Large intestine (tissue), 3 donors: ENCODE measurements around the gene CFAP100. TPM values are rescaled to one million over a fixed set of nuclear protein-coding genes. Genes with fewer than 3 reads are reported as not detected.

Experiments
- DNase-seq, 2 donors: peaks; one replicate each; pipeline versions ENCODE4 v3.0.0 to v3.0.0-alpha.2; 2013
- H3K27ac ChIP-seq: one replicate; pipeline ENCODE4 v1.5.1; 2013; ENCODE audit warnings: low read length
- H3K27me3 ChIP-seq: 2 replicates; pipeline ENCODE4 v1.6.1; 2013; ENCODE audit warnings: low read length; ENCODE audit not compliant: control insufficient read depth, insufficient read depth
- H3K36me3 ChIP-seq: 2 replicates; pipeline ENCODE4 v1.6.1; 2013; ENCODE audit warnings: low read length; ENCODE audit not compliant: control insufficient read depth, insufficient read depth
- H3K4me1 ChIP-seq: one replicate; pipeline ENCODE4 v1.6.1; 2013; ENCODE audit warnings: low read length; ENCODE audit not compliant: control insufficient read depth, insufficient read depth
- H3K4me3 ChIP-seq: one replicate; pipeline ENCODE4 v1.5.1; 2013; ENCODE audit warnings: low read length
- H3K9me3 ChIP-seq: one replicate; pipeline ENCODE4 v1.6.1; 2013; ENCODE audit warnings: mild to moderate bottlenecking, low read depth, low read length, moderate library complexity; ENCODE audit not compliant: control insufficient read depth
- WGBS: methylation state at CpG from one replicate; pipeline ENCODE4 v1.1.5; 2013; ENCODE audit warnings: low lambda C conversion rate; ENCODE audit not compliant: insufficient coverage; 5-methylcytosine and 5-hydroxymethylcytosine counted together
- polyA plus RNA-seq: library from polyadenylated mRNA; unstranded; fragments of 120-200 nt; gene quantifications from one replicate; pipeline ENCODE4 v1.2.1, GENCODE V29; 2013

CFAP100 gene
- polyA plus RNA-seq, 1 donor, result 0.45 TPM

- no CpG with 5 or more reads among the region's 10 CpGs for WGBS
- no peak for DNase-seq
- peaks cover 8% of the 10 kb centered on the region for H3K4me1 ChIP-seq
- no peak overlapping the region for H3K4me3 ChIP-seq
- H3K9me3 ChIP-seq, result peaks cover 3% of the 10 kb centered on the region
- no peak overlapping the region for H3K27ac ChIP-seq
- no peaks in the 10 kb centered on the region for H3K36me3 ChIP-seq
- H3K27me3 ChIP-seq, result no peaks in the 10 kb centered on the region
Observed at GRCh38 chr3:126351086-126351770, 43.5 kb upstream of the CFAP100 start.

GRCh38 chr3:126351771-126352475 is 42.8 kb upstream of the CFAP100 start:
- H3K9me3 ChIP-seq, result peaks cover 6% of the 10 kb centered on the region
- H3K4me1 ChIP-seq, result peaks cover 12% of the 10 kb centered on the region
- H3K4me3 ChIP-seq, result no peak overlapping the region
- no CpG with 5 or more reads among the region's 18 CpGs for WGBS
- peaks cover 4% of the 10 kb centered on the region for H3K27me3 ChIP-seq
- DNase-seq, result no peak
- H3K36me3 ChIP-seq, result no peaks in the 10 kb centered on the region
- no peak overlapping the region for H3K27ac ChIP-seq

DNA sequence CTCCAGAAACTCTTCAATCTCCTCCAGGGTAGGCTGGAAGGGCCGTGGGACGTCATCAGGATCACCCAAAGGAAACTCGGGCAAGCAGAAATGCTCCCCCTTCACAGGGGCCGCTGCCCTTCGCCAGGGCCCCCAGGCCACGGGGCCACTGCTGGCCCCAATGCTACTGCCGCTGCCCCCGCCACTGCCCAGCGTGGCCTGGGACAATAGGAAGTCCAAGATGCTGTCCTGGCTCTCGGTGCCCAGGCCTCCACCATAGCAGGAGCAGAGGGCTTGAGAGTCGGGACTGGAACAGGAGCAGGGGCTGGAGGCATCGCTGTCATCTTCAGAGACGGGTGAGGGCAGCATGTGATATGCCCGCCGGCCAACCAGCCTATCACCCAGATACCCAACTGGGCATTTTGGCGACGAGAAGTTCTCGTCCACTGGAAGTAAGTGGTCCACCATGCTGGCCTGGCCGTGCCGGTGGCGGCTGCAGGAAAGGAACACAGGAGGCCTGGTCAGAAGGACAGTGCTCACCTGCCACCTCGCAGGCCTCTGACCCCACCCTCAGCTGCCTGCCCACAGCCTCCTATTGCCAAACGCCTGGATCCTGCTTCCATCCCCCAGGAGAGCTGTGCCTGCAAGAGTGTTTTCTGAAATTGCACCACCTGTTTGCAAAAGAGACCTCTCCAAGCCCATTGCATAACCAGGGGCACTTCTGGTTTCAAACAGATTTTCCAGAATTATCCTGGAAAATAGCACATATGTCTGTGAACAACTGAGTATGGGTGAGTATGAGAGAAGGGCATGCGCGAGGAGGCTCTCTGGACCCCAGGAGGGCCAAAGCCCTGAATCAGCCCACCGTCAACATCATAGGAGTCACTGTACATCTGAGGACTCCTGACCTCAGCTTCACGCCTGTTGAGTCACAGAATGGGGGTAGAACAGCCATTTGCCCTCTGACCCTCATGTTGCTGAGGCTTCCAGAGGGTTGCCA is 41.9 kb upstream of the CFAP100 start:
- Histone ChIP-seq H3K27ac (no peak overlapping the region), H3K4me1 (peaks cover 15% of the 10 kb centered on the region), H3K27me3 (peaks cover 7% of the 10 kb centered on the region), H3K36me3 (no peaks in the 10 kb centered on the region), H3K9me3 (peaks cover 6% of the 10 kb centered on the region), H3K4me3 (no peak overlapping the region)
- no CpG with 5 or more reads among the region's 27 CpGs for WGBS
- DNase-seq, result no peak

DNA sequence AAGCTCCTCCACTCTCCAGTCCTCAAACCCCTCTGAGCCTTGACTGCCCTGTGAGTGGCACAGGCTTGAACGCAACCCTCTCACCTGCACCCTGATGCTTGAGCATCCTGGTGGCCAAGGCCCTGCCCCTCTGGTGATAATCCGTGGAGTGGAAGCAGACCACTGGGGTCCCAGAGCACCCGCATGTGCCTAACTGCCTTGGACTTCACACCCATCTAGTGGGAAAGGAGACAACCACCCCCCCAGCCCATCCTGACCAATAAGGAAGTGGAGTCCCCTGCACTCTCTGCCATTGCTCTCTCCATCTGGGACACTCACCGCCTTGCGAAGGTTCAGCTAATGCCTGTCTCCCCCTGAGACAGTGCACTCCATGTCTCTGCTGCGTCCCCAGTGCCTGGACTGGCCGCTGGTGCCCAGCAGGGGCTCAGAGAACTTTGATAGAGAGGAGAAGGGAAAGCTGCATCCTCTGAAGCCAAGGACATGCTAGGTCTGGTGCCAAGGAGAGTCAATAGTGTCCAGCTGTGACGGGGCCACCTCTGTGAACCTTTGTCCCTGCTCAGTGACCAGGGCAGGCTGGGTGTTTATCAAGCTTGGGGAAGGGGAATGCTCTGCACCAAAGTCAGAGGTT is 40.9 kb upstream of the CFAP100 start:
- Histone ChIP-seq H3K27ac (no peak overlapping the region), H3K4me3 (no peak overlapping the region), H3K27me3 (peaks cover 17% of the 10 kb centered on the region), H3K36me3 (no peaks in the 10 kb centered on the region), H3K4me1 (peaks cover 19% of the 10 kb centered on the region), H3K9me3 (peaks cover 6% of the 10 kb centered on the region)
- no peak for DNase-seq
- no CpG with 5 or more reads among the region's 8 CpGs for WGBS

- no peak overlapping the region for H3K27ac ChIP-seq
Observed at GRCh38 chr3:126354776-126355175, 39.9 kb upstream of the CFAP100 start.

GRCh38 chr3:126355251-126355650 is 39.5 kb upstream of the CFAP100 start:
- H3K4me1 ChIP-seq, result peaks cover 19% of the 10 kb centered on the region
- H3K9me3 ChIP-seq, result peaks cover 6% of the 10 kb centered on the region
- H3K4me3 ChIP-seq, result peak overlapping the region; percentile 51
- no CpG with 5 or more reads among the region's 3 CpGs for WGBS
- peak in 1 of 2 donors; percentile 39 for DNase-seq
- H3K27me3 ChIP-seq, result peaks cover 30% of the 10 kb centered on the region
- peak overlapping the region; percentile 9 for H3K27ac ChIP-seq
- H3K36me3 ChIP-seq, result no peaks in the 10 kb centered on the region

More at GRCh38 chr3:126354776-126355175, 39.9 kb upstream of the CFAP100 start:
- no peaks in the 10 kb centered on the region for H3K36me3 ChIP-seq
- WGBS, result no CpG with 5 or more reads among the region's 7 CpGs
- H3K4me3 ChIP-seq, result no peak overlapping the region
- peaks cover 26% of the 10 kb centered on the region for H3K27me3 ChIP-seq
- peaks cover 6% of the 10 kb centered on the region for H3K9me3 ChIP-seq
- DNase-seq, result no peak
- peaks cover 19% of the 10 kb centered on the region for H3K4me1 ChIP-seq

GRCh38 chr3:126355777-126356372 is 38.8 kb upstream of the CFAP100 start:
- H3K27ac ChIP-seq, result peak overlapping the region; percentile 13
- WGBS, result no CpG with 5 or more reads among the region's 32 CpGs

DNA sequence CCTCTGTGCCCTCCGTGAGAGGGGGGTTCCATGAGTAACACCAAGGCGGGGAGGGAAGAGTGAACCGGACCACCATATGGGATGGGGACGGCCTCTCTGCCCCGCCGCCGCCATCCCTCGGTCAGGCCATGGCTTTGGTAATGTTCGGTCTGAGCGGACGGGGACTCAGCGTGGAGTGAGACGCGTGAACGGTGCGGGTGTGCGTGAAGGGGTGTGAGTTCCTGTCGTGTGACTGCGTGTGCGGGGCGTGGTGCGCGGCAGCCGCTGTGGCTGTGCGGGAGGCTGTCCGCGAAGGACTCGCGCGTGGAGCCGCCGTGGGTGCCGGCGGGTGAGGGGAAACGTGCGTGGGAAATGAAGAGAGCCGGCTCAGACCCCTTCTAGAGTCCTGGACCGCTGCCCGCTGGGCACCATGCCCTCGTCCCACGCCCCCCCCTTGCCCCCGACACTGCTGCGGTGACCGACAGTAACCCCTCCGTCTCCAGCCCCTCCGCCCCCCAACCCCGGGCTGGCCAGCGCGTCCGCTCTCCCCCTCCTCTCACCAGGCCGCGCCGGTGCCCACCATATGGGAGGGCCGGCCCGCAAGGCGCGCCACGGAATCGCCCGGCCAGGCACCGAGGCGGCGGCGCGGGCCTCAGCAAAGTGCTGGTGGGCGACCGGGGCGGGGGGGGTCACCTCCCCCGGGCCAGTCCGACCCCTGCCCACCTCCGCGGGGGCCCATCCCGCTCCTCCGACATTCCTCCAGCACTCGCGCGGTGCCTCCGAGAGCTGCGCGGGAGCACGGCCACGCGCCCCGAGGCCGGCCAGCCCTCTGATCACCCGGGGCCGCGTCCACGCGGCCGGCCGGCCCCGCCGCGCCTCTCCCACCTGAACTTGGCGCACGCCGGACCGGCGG is 38.1 kb upstream of the CFAP100 start:
- Histone ChIP-seq H3K36me3 (no peaks in the 10 kb centered on the region), H3K27me3 (peaks cover 43% of the 10 kb centered on the region), H3K4me3 (peak overlapping the region; percentile 51), H3K9me3 (peaks cover 6% of the 10 kb centered on the region), H3K27ac (peak overlapping the region; percentile 13), H3K4me1 (peaks cover 19% of the 10 kb centered on the region)
- DNase-seq, result peak in 1 of 2 donors; percentile 35
- no CpG with 5 or more reads among the region's 100 CpGs for WGBS

More at GRCh38 chr3:126355777-126356372, 38.8 kb upstream of the CFAP100 start:
- peaks cover 6% of the 10 kb centered on the region for H3K9me3 ChIP-seq
- H3K27me3 ChIP-seq, result peaks cover 37% of the 10 kb centered on the region
- H3K36me3 ChIP-seq, result no peaks in the 10 kb centered on the region
- DNase-seq, result peak; percentile 81 to 82
- H3K4me3 ChIP-seq, result peak overlapping the region; percentile 51
- peaks cover 19% of the 10 kb centered on the region for H3K4me1 ChIP-seq
